GM19438 (cell line): ENCODE results near the gene DELE1.

ENCODE experiments used
- ATAC-seq: cut with Tn5 transposase; IDR thresholded peaks from one replicate; pipeline ENCODE4 v1.9.1; 2021; ENCODE audit warnings: low read depth; ENCODE audit not compliant: unreplicated experiment

Gene DELE1

GRCh38 chr5:141923448-141924313 is at the start of gene DELE1:
Gene DELE1 (plus strand): TSS chr5:141923871. CDS start chr5:141923942, 71 bp downstream.
- peak; percentile 99 for ATAC-seq

DNA sequence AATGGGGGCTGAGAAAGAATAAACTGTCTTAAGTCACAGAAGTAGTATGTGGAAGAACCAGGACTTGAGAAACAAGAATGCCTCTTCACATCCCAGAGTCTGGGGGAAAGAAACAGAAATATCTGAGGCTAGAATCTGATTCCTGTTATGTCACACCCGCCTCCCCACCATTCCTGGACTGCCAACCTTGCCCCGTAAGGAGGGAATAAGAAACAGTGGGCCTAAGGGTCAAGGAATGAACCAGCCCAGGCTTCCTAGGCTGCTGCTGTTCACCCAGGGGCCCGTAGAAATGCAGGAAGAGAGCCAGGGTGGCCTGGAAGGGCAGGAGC is 49.8 kb upstream of the DELE1 start:
- ATAC-seq = no peak

DNA sequence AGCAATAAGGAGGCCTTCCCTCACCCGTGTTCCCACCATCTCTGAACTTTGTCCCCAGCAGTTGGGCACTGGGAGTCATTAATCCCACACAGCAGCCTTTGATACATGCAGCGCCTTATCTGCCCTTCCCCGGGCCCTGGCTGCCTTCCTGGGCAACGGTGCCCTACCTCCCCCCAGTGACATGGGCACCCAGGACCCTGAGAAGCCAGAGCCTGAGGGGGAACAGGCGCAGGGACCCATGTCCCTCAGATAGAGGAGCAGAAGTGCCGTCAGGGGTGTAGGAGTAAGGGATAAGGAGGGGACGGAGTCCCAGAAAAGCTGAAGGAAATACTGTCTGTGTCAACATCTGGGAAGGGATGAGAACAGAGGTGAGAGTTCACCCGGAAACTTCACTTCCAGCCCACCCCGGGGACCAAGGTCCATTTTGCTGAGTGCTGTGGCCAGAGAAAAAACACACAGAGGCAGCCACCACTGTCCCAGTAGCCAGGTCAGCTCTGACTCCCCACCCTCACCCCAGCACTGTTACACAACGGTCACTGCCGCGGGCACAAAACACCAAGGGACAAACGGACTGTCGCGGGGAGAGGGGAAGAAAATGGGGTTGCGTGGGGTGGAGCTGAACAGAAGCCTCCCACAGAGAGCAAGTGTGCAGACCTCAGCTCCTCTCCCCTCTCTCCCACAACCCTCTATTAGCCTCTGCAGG is 49.3 kb upstream of the DELE1 start:
- no peak for ATAC-seq

DNA sequence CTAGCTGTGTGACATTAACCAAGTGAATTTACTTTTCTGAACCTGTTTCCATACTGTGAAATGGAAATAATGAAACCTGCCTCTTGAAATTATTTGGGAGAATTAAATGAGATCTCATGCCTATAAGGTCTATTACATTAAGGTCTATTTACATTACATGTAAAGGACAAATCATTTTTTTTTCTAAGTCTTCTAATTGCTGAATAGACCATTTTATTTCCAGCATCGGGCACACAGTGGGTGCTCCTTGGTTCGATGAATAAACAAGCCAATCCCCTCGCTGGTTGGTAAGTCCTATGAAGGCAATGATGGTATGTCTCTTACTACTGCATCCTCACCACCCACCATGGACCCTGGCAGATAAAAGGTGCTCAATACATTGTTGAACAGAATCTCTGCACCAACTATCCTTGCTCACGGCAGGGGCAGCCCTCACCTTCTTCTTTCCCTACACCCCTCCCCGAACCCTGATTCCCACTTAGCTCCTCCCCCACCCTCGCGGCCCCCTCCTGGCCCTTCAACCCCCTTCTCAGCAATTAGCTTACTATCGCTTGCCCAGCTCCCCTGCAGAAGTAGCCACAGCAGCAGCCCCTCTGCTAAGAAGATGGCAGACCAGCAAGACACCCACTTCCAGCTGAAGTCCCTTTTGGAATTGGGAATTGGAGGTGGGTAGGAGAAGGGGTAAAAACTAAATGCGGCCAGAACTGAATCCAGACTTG is 48.5 kb upstream of the DELE1 start:
- ATAC-seq = no peak

DNA sequence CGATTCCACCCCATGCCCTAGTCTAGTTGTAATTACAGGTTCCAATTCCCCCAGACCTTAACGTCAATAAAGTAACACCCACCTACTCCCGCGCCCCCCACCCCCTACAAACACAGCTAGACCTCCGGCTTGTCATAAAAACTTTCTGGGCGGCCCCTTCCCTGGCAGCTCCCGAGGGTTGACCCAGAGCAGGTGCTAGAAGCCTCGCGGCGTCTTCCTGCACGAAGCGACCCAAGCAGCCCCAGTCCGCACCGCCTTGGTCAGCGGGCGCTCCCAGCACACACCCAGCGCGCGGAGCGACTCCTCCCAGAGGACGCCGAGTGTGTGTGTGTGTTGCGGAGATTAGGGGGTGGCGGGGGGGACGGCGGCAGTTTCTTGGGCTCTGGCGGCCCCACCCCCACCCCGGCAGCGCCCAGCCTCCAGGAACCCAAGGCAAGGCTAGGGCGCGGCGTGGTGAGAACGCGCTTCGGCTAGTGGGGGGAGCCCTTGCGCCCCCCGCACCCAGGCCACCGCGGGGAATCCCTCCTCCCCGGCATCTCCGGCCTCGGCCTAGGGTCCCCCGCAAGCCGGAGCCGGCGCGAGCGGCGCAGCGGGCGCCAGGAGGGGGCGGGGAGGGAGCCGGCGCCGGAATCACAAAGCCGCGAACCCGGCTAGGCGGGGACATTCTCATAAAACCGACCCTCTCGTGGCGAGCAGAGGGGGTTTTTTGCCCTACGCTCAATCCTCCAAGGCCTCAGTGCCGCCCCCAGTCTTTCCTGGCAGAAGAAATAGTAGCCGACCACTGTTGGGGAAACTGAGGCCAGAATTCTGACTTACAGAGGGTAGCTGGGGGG is 47.7 kb upstream of the DELE1 start:
- no peak for ATAC-seq

GRCh38 chr5:141876628-141877355 is 46.9 kb upstream of the DELE1 start:
- ATAC-seq = no peak

- no peak for ATAC-seq
Measured at GRCh38 chr5:141877356-141878185, 46.1 kb upstream of the DELE1 start.

DNA sequence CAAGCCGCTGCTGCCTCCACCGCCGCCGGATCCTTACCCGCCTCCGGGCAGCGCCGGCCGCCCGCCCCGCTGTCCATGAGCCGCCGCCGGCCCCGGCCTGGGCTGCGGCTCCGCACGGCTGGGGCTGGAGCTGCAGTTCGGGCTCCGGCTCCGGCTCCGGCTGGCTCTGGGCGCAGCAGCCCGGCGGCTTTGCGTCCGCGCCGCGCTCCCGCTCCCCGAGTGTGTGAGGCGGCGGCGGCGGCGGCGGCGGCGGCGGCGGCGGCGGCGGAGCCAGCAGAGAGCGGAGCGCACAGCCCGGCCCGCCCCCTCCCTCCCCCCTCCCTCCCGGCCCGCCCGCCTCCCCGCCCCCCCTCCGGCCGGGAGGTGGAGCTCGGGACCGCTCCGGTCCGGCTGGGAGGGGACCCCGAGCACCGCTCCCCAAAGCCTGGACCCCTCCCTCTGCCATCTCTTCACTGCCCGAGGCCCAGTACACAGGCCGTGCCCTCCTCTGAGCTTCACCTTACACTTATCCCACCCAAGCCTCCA is 45.4 kb upstream of the DELE1 start, which contains the start of gene PCDH1:
TSS of gene PCDH1 (minus strand) at position 225 of the 525 bp plus-strand sequence. CDS start at position 77, 148 bp downstream.
- no peak for ATAC-seq

- ATAC-seq = peak; percentile 84
Measured at GRCh38 chr5:141878711-141879425, 44.8 kb upstream of the DELE1 start.

DNA sequence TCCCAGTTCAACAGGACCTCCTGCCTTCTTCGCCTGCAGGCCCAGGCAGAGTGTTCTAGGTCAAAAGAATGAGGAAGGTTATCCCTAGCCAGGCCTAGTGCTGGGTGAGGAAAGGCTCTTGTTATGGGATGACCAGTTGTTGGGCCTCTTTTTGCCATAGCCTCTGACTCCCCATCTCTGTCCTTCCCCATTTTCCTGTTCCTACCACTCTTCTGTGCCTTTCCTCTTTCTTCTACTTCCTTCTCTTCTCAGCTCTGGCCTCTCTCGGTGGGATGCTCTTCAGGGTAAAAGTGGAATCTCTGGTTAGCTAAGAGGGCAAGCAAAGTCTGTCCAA is 44.3 kb upstream of the DELE1 start:
- ATAC-seq = no peak

DNA sequence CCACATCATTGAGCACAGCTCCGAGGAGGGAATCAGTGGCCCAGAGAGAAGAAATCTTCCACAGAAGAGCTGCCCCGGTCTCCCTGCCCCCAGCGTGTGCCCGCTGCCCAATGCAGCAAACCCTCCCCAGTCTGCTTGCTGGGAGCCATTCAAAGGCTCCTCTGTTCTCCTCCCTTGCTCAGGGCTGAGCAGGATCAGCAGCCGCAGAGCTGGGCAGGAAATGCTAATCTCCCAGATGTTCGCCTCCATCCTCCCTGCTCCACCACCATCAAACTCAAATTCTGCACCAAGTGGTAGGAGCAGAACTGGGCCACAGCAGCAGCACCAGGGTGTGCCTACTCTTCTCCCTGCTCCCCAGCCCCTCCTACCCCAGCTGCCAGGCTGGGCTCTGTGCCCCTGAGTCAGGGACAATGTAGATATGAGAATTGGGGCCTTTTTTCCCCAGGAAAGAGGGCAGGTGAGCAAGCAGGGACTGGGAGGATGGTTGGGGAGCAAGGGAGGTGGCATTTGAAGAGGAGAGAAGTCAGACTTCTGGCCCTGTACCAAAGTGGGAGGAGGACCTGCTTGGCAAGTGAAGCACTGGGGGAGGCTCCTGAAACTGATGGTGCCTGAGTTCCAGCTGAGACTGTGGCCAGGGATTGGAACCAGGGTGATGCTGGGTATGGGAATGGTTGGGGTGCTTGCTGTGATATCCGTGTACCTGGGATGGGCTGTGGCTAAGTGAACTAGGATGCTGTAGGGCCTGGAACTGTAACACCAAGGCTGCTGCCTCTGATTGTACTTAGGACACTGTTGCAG is 43.5 kb upstream of the DELE1 start:
- ATAC-seq = no peak

GRCh38 chr5:141880961-141881801 is 42.5 kb upstream of the DELE1 start:
- ATAC-seq = no peak

DNA sequence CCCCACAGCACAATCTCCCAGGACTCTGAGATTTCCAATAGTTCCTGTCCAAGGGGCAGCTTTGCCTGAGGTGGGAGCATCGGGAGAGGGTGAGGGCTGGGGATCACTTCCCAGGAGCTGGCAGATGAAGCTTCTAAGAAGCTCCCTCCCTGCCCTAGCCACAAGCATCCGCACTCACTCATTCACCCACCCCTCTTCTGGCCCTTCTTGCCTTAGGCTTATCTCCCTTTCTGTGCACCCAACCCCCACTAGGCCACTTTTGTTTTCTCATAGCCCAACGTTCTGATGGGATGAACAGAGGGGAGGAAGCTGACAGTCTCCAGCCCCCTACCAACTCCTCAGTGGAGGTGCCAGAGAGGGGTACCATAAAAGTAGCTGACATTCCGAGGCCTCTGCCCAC is 41.8 kb upstream of the DELE1 start:
- ATAC-seq = no peak

GRCh38 chr5:141882594-141883183 is 41.0 kb upstream of the DELE1 start:
- no peak for ATAC-seq

- ATAC-seq = no peak
Measured at GRCh38 chr5:141883184-141883891, 40.3 kb upstream of the DELE1 start.
